H1 (cell line): ENCODE results near the gene SLC24A3. TPM values are rescaled to one million over a fixed set of nuclear protein-coding genes. Genes with fewer than 3 reads are reported as not detected.

Source experiments
- CTCF ChIA-PET: fragments of 300-600 bp; sonication (Branson Sonifier 250); formaldehyde crosslinking; loops from one replicate; lab custom pipeline; 2021; ENCODE audit not compliant: partially characterized antibody; lab: Charles Lee
- POLR2A ChIA-PET: fragments of 300-600 bp; sonication (Branson Sonifier 250); formaldehyde crosslinking; loops from one replicate; lab custom pipeline; 2021; ENCODE audit warnings: inconsistent platforms; ENCODE audit not compliant: partially characterized antibody; lab: Charles Lee
- DNase-seq, 2 experiments: peaks; one replicate each; pipeline versions ENCODE4 v3.0.0 to v3.0.0-alpha.2; 2010 to 2022; ENCODE audit warnings: low spot score in 2 of 2, low read depth in 1 of 2, mixed read lengths in 1 of 2
- FAIRE-seq: peaks from 2 replicates; lab custom pipeline; 2011; peaks lifted over from hg19 to GRCh38; lab: Jason Lieb, UNC
- H2AFZ ChIP-seq: 2 replicates; pipeline ENCODE4 v1.8.1; 2012; ENCODE audit warnings: low read length, inconsistent platforms
- H2AK5ac ChIP-seq: 2 replicates; pipeline ENCODE4 v1.6.1; 2013; ENCODE audit warnings: low read depth, low read length
- H2BK120ac ChIP-seq: replicated peaks from 2 replicates; pipeline ENCODE3; 2013; ENCODE audit warnings: low read depth, low read length, inconsistent platforms
- H2BK12ac ChIP-seq: 2 replicates; pipeline ENCODE4 v1.6.1; 2013; ENCODE audit warnings: low read depth, low read length
- H2BK15ac ChIP-seq: 2 replicates; pipeline ENCODE4 v1.6.1; 2013; ENCODE audit warnings: low read length
- H2BK20ac ChIP-seq: 2 replicates; pipeline ENCODE4 v1.6.1; 2013; ENCODE audit warnings: low read length
- H2BK5ac ChIP-seq: 2 replicates; pipeline ENCODE4 v1.6.1; 2013; ENCODE audit warnings: low read depth, low read length
- H3K14ac ChIP-seq: 2 replicates; pipeline ENCODE4 v1.6.1; 2013; ENCODE audit warnings: inconsistent platforms; ENCODE audit not compliant: insufficient read length
- H3K18ac ChIP-seq: 2 replicates; pipeline ENCODE4 v1.6.1; 2013; ENCODE audit warnings: low read length; ENCODE audit errors: extremely low read depth
- H3K23ac ChIP-seq: 2 replicates; pipeline ENCODE4 v1.6.1; 2013; ENCODE audit warnings: inconsistent platforms; ENCODE audit not compliant: insufficient read length
- H3K23me2 ChIP-seq: 2 replicates; pipeline ENCODE4 v1.6.1; 2013; ENCODE audit warnings: low read depth, low read length
- H3K27ac ChIP-seq: 2 replicates; pipeline ENCODE4 v1.6.1; 2011; ENCODE audit warnings: low read depth, low read length, inconsistent platforms
- H3K27me3 ChIP-seq, 4 experiments: replicated peaks in 1 of 4; 1 replicate in 1 of 4; 2 replicates in 3 of 4; pipeline versions ENCODE4 v1.6.1 to v1.8.1; 2011 to 2013; ENCODE audit warnings: low read length in 3 of 4, mild to moderate bottlenecking in 3 of 4, inconsistent platforms in 2 of 4, mixed read lengths in 2 of 4, moderate library complexity in 1 of 4; ENCODE audit not compliant: control insufficient read depth in 3 of 4, insufficient read depth in 3 of 4; ENCODE audit errors: extremely low read depth in 1 of 4
- H3K36me3 ChIP-seq, 4 experiments: 2 replicates each; pipeline versions ENCODE4 v1.6.1 to v1.8.1; 2011 to 2013; ENCODE audit warnings: mild to moderate bottlenecking in 4 of 4, low read length in 3 of 4, moderate library complexity in 2 of 4, control low read depth in 1 of 4, inconsistent platforms in 1 of 4; ENCODE audit not compliant: insufficient read depth in 4 of 4, control insufficient read depth in 2 of 4
- H3K4ac ChIP-seq: replicated peaks from 2 replicates; pipeline ENCODE3; 2013; ENCODE audit warnings: low read length, low read depth, mixed read lengths, inconsistent platforms; ENCODE audit not compliant: insufficient read length
- H3K4me1 ChIP-seq, 4 experiments: replicated peaks in 1 of 4; 1 replicate in 1 of 4; 2 replicates in 3 of 4; pipeline versions ENCODE4 v1.6.1 to v1.8.1; 2011 to 2013; ENCODE audit warnings: low read length in 3 of 4, inconsistent platforms in 2 of 4, mixed read lengths in 1 of 4; ENCODE audit not compliant: insufficient read depth in 4 of 4, control insufficient read depth in 3 of 4
- H3K4me2 ChIP-seq, 2 experiments: 2 replicates each; pipeline versions ENCODE4 v1.6.1 to v1.8.1; 2011 to 2013; ENCODE audit warnings: low read depth in 2 of 2, low read length in 2 of 2, control low read depth in 1 of 2, inconsistent platforms in 1 of 2, mild to moderate bottlenecking in 1 of 2; ENCODE audit not compliant: insufficient read depth in 1 of 2
- H3K4me3 ChIP-seq, 4 experiments: fragments of 200-600, 300-600 bp in 1 of 4; sonication (generic), shearing (Covaris generic), sonication (Bioruptor Twin) in 1 of 4; 2 replicates each; pipeline versions ENCODE4 v1.5.1 to v1.8.1; 2011 to 2016; ENCODE audit warnings: low read length in 4 of 4, low read depth in 3 of 4, control low read depth in 2 of 4, inconsistent platforms in 2 of 4, mild to moderate bottlenecking in 2 of 4, mixed read lengths in 1 of 4, moderate library complexity in 1 of 4; ENCODE audit not compliant: insufficient read depth in 2 of 4; ENCODE audit errors: extremely low read depth in 1 of 4
- H3K56ac ChIP-seq: replicated peaks from 2 replicates; pipeline ENCODE3; 2013; ENCODE audit warnings: low read depth, mild to moderate bottlenecking, mixed read lengths, low read length, inconsistent platforms; ENCODE audit not compliant: insufficient read length
- H3K79me1 ChIP-seq: 2 replicates; pipeline ENCODE4 v1.6.1; 2013; ENCODE audit warnings: low read depth, low read length, control low read depth
- H3K79me2 ChIP-seq, 2 experiments: 2 replicates each; pipeline versions ENCODE4 v1.6.1 to v1.8.1; 2012 to 2013; ENCODE audit warnings: low read length in 2 of 2, mild to moderate bottlenecking in 2 of 2, inconsistent platforms in 1 of 2; ENCODE audit not compliant: insufficient read depth in 2 of 2, control insufficient read depth in 1 of 2
- H3K9ac ChIP-seq, 4 experiments: replicated peaks in 1 of 4; 1 replicate in 1 of 4; 2 replicates in 3 of 4; pipeline versions ENCODE4 v1.6.1 to v1.8.1; 2011 to 2013; ENCODE audit warnings: low read depth in 3 of 4, low read length in 3 of 4, control low read depth in 2 of 4, mild to moderate bottlenecking in 2 of 4, moderate library complexity in 2 of 4, inconsistent platforms in 1 of 4; ENCODE audit errors: extremely low read depth in 1 of 4
- H3K9me3 ChIP-seq, 2 experiments: 2 replicates each; pipeline versions ENCODE4 v1.6.1 to v1.8.1; 2012 to 2013; ENCODE audit warnings: mild to moderate bottlenecking in 2 of 2, moderate library complexity in 2 of 2, control low read depth in 1 of 2, inconsistent platforms in 1 of 2, low read depth in 1 of 2, low read length in 1 of 2, mixed read lengths in 1 of 2; ENCODE audit not compliant: insufficient read depth in 2 of 2
- H4K20me1 ChIP-seq, 2 experiments: replicated peaks in 1 of 2; 2 replicates each; pipeline versions ENCODE3 to v1.8.1; 2011 to 2013; ENCODE audit warnings: inconsistent platforms in 2 of 2, low read length in 2 of 2, mild to moderate bottlenecking in 1 of 2; ENCODE audit not compliant: insufficient read depth in 2 of 2, control insufficient read depth in 1 of 2
- H4K5ac ChIP-seq: 2 replicates; pipeline ENCODE4 v1.6.1; 2013; ENCODE audit warnings: low read length, low read depth, mixed read lengths, inconsistent platforms; ENCODE audit not compliant: insufficient read length
- H4K8ac ChIP-seq: 2 replicates; pipeline ENCODE4 v1.8.0; 2013; ENCODE audit warnings: mild to moderate bottlenecking, moderate library complexity, low read length, inconsistent platforms; ENCODE audit not compliant: insufficient read depth; ENCODE audit errors: extremely low read depth
- H4K91ac ChIP-seq: replicated peaks from 2 replicates; pipeline ENCODE3; 2013; ENCODE audit warnings: low read length, mixed read lengths, inconsistent platforms; ENCODE audit not compliant: insufficient read length
- CBX5 ChIP-seq: fragments of 300-800, 300-1000 bp; sonication (generic); IDR thresholded peaks from 2 replicates; pipeline ENCODE4 v1.7.1; 2016; ENCODE audit warnings: antibody characterized with exemption, low read length, low read depth
- CBX8 ChIP-seq: fragments of 300-800, 300-1000 bp; sonication (generic); IDR thresholded peaks from 2 replicates; pipeline ENCODE4 v1.7.1; 2016; ENCODE audit warnings: low read depth, low read length, borderline replicate concordance
- KDM1A ChIP-seq: fragments of 200-600, 300-600 bp; sonication (generic); IDR thresholded peaks from 2 replicates; pipeline ENCODE4 v1.7.1; 2016; ENCODE audit warnings: mild to moderate bottlenecking, low read length, borderline replicate concordance
- POU5F1 ChIP-seq: IDR thresholded peaks from 2 replicates; pipeline ENCODE4 v1.6.1; 2011; ENCODE audit warnings: low read depth, mild to moderate bottlenecking, low read length, moderate library complexity
- SRF ChIP-seq: IDR thresholded peaks from 2 replicates; pipeline ENCODE4 v1.6.1; 2011; ENCODE audit warnings: mild to moderate bottlenecking, low read depth, low read length, moderate library complexity
- WGBS, 2 experiments: shearing (Covaris generic) in 1 of 2; methylation state at CpG; one replicate each; pipeline versions ENCODE4 v1.1.6 to v1.1.7; 2013 to 2015; ENCODE audit warnings: low lambda C conversion rate in 2 of 2, mixed read lengths in 2 of 2, inconsistent platforms in 1 of 2, low coverage in 1 of 2, missing lambda C conversion rate in 1 of 2; ENCODE audit not compliant: insufficient replicate concordance in 2 of 2, insufficient coverage in 1 of 2, insufficient read length in 1 of 2; ENCODE audit errors: extremely low coverage in 1 of 2, missing lambda C conversion rate in 1 of 2; 5-methylcytosine and 5-hydroxymethylcytosine counted together
- polyA plus RNA-seq, 7 experiments: library from polyadenylated mRNA; depleted of rRNA in 3 of 7; stranded (reverse) in 5 of 7; unstranded in 2 of 7; fragments of >200 nt in 5 of 7; fragments of 200-250 nt in 2 of 7; gene quantifications; 1 replicate in 5 of 7; 2 replicates in 1 of 7; 4 replicates in 1 of 7; pipeline versions ENCODE4 v1.2.1 to v1.2.3, GENCODE V29; 2011 to 2013; ENCODE audit warnings: missing spikeins in 2 of 7, mixed read lengths in 2 of 7
- total RNA-seq: library from RNA; stranded (reverse); fragmentation: NEBNext Ultra II Directional; extraction: Animal tissue kit (Norgen Biotek cat#: 25700); gene quantifications from 2 replicates; pipeline ENCODE4 v1.2.1, GENCODE V29; 2021
- TF ChIP-seq, protein P1 (sequence below): IDR thresholded peaks from 2 replicates; pipeline ENCODE4 v1.6.1; 2012; ENCODE audit warnings: inconsistent platforms

Gene SLC24A3
- total and polyA plus RNA-seq, 2 of the 8 experiments (the other 6 are each of a cell fraction or from before 2014, with no cell fraction given), result 4.5 to 6.3 TPM

GRCh38 chr20:19598117-19598850 lies 385.8 kb downstream of the SLC24A3 start:
- WGBS, 2 experiments, result 61% methylated on average over 4 of the region's 4 CpGs; no CpG with 5 or more reads in 1 of the 2 experiments
- CTCF ChIA-PET, result interaction anchor here (0.6 to 8.6 kb wide), 7 partner anchors 11 to 394 kb away, joined by 3 to 46 read pairs (median 3); no protein-coding TSS in a partner anchor
- TF ChIP-seq POU5F1 (0 out of 2 replicates have a peak, but pooled peaks have one; percentile 78), SRF (no peak), CBX8 (no peak), CBX5 (no peak), KDM1A (peak; percentile 55; the same call in 1 of the 2 replicates)
- TF ChIP-seq, protein P1, sequence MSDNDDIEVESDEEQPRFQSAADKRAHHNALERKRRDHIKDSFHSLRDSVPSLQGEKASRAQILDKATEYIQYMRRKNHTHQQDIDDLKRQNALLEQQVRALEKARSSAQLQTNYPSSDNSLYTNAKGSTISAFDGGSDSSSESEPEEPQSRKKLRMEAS, result peak; percentile 47

More at GRCh38 chr20:19598117-19598850, 385.8 kb downstream of the SLC24A3 start:
- Histone ChIP-seq H3K27ac (no peak overlapping the region), H3K79me1 (no peaks in the 10 kb centered on the region), H2BK15ac (no peak overlapping the region), H2AK5ac (no peak overlapping the region), H4K91ac (peak overlapping the region; percentile 29), H3K23me2 (no peaks in the 10 kb centered on the region), H3K23ac (no peak overlapping the region), H3K9me3 (no peaks in the 10 kb centered on the region), H4K20me1 (no peaks in the 10 kb centered on the region), H3K36me3 (no peaks in the 10 kb centered on the region), H4K5ac (no peak overlapping the region), H3K4me3 (no peak overlapping the region), H3K18ac (no peak overlapping the region; the same call in 1 of the 2 replicates), H4K8ac (no peak overlapping the region), H2AFZ (no peak overlapping the region; the same call in 1 of the 2 replicates), H3K56ac (no peak overlapping the region), H3K14ac (no peak overlapping the region), H3K27me3 (no peaks in the 10 kb centered on the region), H2BK5ac (peak overlapping the region; percentile 60; the same call in 1 of the 2 replicates), H2BK120ac (no peak overlapping the region), H2BK20ac (peak overlapping the region; percentile 43; the same call in 1 of the 2 replicates), H3K4me2 (peak overlapping the region in 1 of 2 experiments; percentile 38; a peak in 2 of 4 replicates), H3K4me1 (peaks cover 0 to 3% (median 1%) of the 10 kb centered on the region in 4 experiments; a peak in 3 of 7 replicates), H3K4ac (peak overlapping the region; percentile 21), H3K9ac (no peak overlapping the region), H2BK12ac (peak overlapping the region; percentile 39; the same call in 1 of the 2 replicates), H3K79me2 (no peaks in the 10 kb centered on the region)
- DNase-seq (no peak), FAIRE-seq (no peak)
- POLR2A ChIA-PET, result no interaction called here
